SU-DHL-6 (cell line): Measurements from ENCODE around the gene TENM4.

Experiments used
- H2AFZ ChIP-seq: fragments of 200-600 bp; sonication (generic); 2 replicates; pipeline ENCODE4 v1.6.1; 2014; ENCODE audit warnings: low read depth, mild to moderate bottlenecking, moderate library complexity, mixed read lengths, antibody characterized with exemption, low read length; ENCODE audit not compliant: severe bottlenecking
- H3F3A ChIP-seq: fragments of 200-600 bp; shearing (Covaris generic); 2 replicates; pipeline ENCODE4 v1.6.0; 2016; ENCODE audit warnings: antibody characterized with exemption, mild to moderate bottlenecking; ENCODE audit not compliant: insufficient read depth
- H3K27ac ChIP-seq: fragments of 200-600 bp; sonication (generic); 2 replicates; pipeline ENCODE4 v1.5.1; 2016; ENCODE audit warnings: low read depth, mild to moderate bottlenecking, low read length, moderate library complexity, mixed read lengths
- H3K27me3 ChIP-seq: fragments of 200-600 bp; sonication (generic), shearing (Covaris generic); 2 replicates; pipeline ENCODE4 v1.6.0; 2014; ENCODE audit warnings: mild to moderate bottlenecking, low read length
- H3K36me3 ChIP-seq: fragments of 200-600 bp; sonication (generic); 2 replicates; pipeline ENCODE4 v1.6.1; 2014; ENCODE audit warnings: mild to moderate bottlenecking, low read length, mixed read lengths
- H3K4me2 ChIP-seq: fragments of 300-600, 200-600 bp; shearing (Covaris generic), sonication (generic); 2 replicates; pipeline ENCODE4 v1.6.0; 2014; ENCODE audit warnings: low read length, low read depth, mild to moderate bottlenecking; ENCODE audit not compliant: poor library complexity, severe bottlenecking
- H3K4me3 ChIP-seq: fragments of 200-600 bp; sonication (generic); 2 replicates; pipeline ENCODE4 v1.5.1; 2014; ENCODE audit warnings: antibody characterized with exemption, low read length, mild to moderate bottlenecking, mixed read lengths; ENCODE audit not compliant: insufficient read depth, poor library complexity, severe bottlenecking
- H3K79me2 ChIP-seq: fragments of 200-600 bp; sonication (generic); 2 replicates; pipeline ENCODE4 v1.6.1; 2014; ENCODE audit warnings: mild to moderate bottlenecking, low read length, moderate library complexity; ENCODE audit not compliant: insufficient read depth
- H3K9ac ChIP-seq: fragments of 200-600 bp; sonication (generic); 2 replicates; pipeline ENCODE4 v1.7.0; 2014; ENCODE audit warnings: mild to moderate bottlenecking, low read length
- H3K9me2 ChIP-seq: fragments of 200-600 bp; sonication (generic); replicated peaks from 2 replicates; pipeline ENCODE4 v1.6.1; 2014; ENCODE audit warnings: low read length; ENCODE audit not compliant: insufficient read depth
- H3K9me3 ChIP-seq: fragments of 200-600 bp; sonication (generic); 2 replicates; pipeline ENCODE4 v1.6.1; 2014; ENCODE audit warnings: low read length, mixed read lengths; ENCODE audit not compliant: insufficient read depth
- H4K20me1 ChIP-seq: fragments of 200-600 bp; sonication (generic); 2 replicates; pipeline ENCODE4 v1.6.1; 2014; ENCODE audit warnings: low read depth, mild to moderate bottlenecking, antibody characterized with exemption, low read length, moderate library complexity, mixed read lengths
- CTCF ChIP-seq: fragments of 200-600 bp; sonication (generic); IDR thresholded peaks from one replicate; pipeline ENCODE4 v1.5.1; 2017; ENCODE audit warnings: antibody characterized with exemption, mild to moderate bottlenecking, low read length, moderate library complexity; ENCODE audit not compliant: insufficient read depth, poor library complexity, severe bottlenecking
- EZH2phosphoT487 ChIP-seq: fragments of 200-600 bp; sonication (generic), shearing (Covaris generic); conservative IDR thresholded peaks from 2 replicates; pipeline ENCODE4 v1.6.1; 2018; ENCODE audit warnings: mild to moderate bottlenecking, antibody characterized with exemption, low read length, moderate library complexity, mixed read lengths

TENM4 gene

GRCh38 chr11:79381036-79381435 is 59.8 kb downstream of the TENM4 start:
- Histone ChIP-seq H3K9me3 (no peaks in the 10 kb centered on the region), H2AFZ (no peak overlapping the region), H3K4me3 (no peak overlapping the region), H3K36me3 (no peaks in the 10 kb centered on the region), H3K79me2 (no peaks in the 10 kb centered on the region), H3K27ac (no peak overlapping the region), H4K20me1 (no peaks in the 10 kb centered on the region), H3K9ac (no peak overlapping the region), H3K9me2 (no peaks in the 10 kb centered on the region), H3F3A (no peaks in the 10 kb centered on the region), H3K4me2 (no peak overlapping the region), H3K27me3 (no peaks in the 10 kb centered on the region; the same call in 1 of the 2 replicates)
- TF ChIP-seq EZH2phosphoT487, result no peak
- TF ChIP-seq CTCF, result no peak

GRCh38 chr11:79377406-79377805 is 63.4 kb downstream of the TENM4 start:
- Histone ChIP-seq H3K36me3 (no peaks in the 10 kb centered on the region), H4K20me1 (no peaks in the 10 kb centered on the region), H3K27me3 (no peaks in the 10 kb centered on the region), H3K79me2 (no peaks in the 10 kb centered on the region), H3K4me3 (no peak overlapping the region), H2AFZ (no peak overlapping the region), H3K9me3 (no peaks in the 10 kb centered on the region), H3K9ac (no peak overlapping the region), H3K4me2 (no peak overlapping the region), H3K27ac (no peak overlapping the region), H3F3A (no peaks in the 10 kb centered on the region), H3K9me2 (no peaks in the 10 kb centered on the region)
- TF ChIP-seq EZH2phosphoT487 (no peak), CTCF (no peak)

- Histone ChIP-seq H4K20me1 (no peaks in the 10 kb centered on the region), H3K27ac (no peak overlapping the region), H3K79me2 (no peaks in the 10 kb centered on the region), H3K9me3 (no peaks in the 10 kb centered on the region), H3K9me2 (no peaks in the 10 kb centered on the region), H3K27me3 (no peaks in the 10 kb centered on the region), H3K4me3 (no peak overlapping the region), H3F3A (no peaks in the 10 kb centered on the region), H3K9ac (no peak overlapping the region), H2AFZ (no peak overlapping the region), H3K36me3 (no peaks in the 10 kb centered on the region), H3K4me2 (no peak overlapping the region)
- TF ChIP-seq EZH2phosphoT487 (no peak), CTCF (no peak)
Observed at GRCh38 chr11:79375818-79376550, 64.8 kb downstream of the TENM4 start.
